ENCODE data around the gene HMGCLL1.

DNA sequence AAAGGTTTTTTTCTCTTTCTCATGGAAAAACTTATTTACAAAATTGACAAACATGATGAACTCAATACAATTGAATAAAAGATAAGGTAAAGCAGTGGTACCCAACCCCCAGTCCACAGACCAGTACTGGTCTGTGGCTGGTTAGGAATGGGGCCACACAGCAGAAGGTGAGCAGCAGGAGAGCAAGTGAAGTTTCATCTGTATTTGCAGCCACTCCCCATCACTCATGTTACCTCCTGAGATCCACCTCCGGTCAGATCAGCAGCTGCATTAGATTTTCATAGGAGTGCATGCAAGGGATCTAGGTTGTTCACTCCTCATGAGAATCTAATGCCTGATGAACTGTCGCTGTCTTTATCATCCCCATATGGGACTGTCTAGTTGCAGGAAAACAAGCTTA, 47.5 kb downstream of the HMGCLL1 start:
- TF ChIP-seq, protein P1, sequence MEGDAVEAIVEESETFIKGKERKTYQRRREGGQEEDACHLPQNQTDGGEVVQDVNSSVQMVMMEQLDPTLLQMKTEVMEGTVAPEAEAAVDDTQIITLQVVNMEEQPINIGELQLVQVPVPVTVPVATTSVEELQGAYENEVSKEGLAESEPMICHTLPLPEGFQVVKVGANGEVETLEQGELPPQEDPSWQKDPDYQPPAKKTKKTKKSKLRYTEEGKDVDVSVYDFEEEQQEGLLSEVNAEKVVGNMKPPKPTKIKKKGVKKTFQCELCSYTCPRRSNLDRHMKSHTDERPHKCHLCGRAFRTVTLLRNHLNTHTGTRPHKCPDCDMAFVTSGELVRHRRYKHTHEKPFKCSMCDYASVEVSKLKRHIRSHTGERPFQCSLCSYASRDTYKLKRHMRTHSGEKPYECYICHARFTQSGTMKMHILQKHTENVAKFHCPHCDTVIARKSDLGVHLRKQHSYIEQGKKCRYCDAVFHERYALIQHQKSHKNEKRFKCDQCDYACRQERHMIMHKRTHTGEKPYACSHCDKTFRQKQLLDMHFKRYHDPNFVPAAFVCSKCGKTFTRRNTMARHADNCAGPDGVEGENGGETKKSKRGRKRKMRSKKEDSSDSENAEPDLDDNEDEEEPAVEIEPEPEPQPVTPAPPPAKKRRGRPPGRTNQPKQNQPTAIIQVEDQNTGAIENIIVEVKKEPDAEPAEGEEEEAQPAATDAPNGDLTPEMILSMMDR (IDR thresholded peaks at IDR 0.05): no peak
- no peak for TF ChIP-seq ZFX (IDR thresholded peaks at IDR 0.05; ENCODE audit: borderline replicate concordance)

Measured in 22Rv1 (cell line).